ENCODE results near the gene PNMA6E. TPM values are rescaled to one million over a fixed set of nuclear protein-coding genes. Genes with fewer than 3 reads are reported as not detected.

PNMA6E gene
- total and polyA plus RNA-seq, 9 of the 15 experiments (the other 6 are each of a cell fraction or from before 2014, with no cell fraction given) = 0.03 TPM; not detected in 8

DNA sequence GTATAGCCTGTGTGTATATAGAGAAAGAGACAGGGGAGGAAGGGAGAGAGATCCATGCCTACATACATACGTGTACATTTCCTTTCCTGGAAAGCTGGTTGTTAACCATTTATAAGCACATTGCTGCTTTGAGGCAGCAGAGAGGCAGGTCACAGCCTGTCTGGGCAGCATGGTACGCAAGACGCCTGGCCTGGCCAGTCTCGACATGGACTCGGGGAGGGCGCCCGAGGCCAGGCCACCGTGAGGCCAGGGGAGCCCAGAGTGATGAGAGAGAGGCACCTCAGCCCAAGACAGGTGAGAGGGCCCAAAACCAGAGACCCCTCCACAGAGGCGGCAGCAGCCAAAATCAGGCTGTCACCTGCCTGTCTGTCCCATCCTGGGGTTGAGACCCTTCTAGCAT is 40.8 kb upstream of the PNMA6E start (continued):
- TF ChIP-seq, protein P1, sequence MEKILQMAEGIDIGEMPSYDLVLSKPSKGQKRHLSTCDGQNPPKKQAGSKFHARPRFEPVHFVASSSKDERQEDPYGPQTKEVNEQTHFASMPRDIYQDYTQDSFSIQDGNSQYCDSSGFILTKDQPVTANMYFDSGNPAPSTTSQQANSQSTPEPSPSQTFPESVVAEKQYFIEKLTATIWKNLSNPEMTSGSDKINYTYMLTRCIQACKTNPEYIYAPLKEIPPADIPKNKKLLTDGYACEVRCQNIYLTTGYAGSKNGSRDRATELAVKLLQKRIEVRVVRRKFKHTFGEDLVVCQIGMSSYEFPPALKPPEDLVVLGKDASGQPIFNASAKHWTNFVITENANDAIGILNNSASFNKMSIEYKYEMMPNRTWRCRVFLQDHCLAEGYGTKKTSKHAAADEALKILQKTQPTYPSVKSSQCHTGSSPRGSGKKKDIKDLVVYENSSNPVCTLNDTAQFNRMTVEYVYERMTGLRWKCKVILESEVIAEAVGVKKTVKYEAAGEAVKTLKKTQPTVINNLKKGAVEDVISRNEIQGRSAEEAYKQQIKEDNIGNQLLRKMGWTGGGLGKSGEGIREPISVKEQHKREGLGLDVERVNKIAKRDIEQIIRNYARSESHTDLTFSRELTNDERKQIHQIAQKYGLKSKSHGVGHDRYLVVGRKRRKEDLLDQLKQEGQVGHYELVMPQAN (IDR thresholded peaks at IDR 0.05; ENCODE audit: borderline replicate concordance) = no peak
- no peak for TF ChIP-seq ARID4B (CRISPR knock-in tag; IDR thresholded peaks at IDR 0.05)

- peaks cover 0 to 6% of the 10 kb centered on the region in 2 experiments; a peak in 3 of 5 replicates for H3K27me3 ChIP-seq (ENCODE audit: control insufficient read depth in 2 of 2, insufficient read depth in 2 of 2, low read length in 2 of 2)
- DNase-seq (ENCODE audit: extremely low read depth in 1 of 4, low spot score in 3 of 4) = no peak
- no peak overlapping the region for H3K27ac ChIP-seq (ENCODE audit: extremely low read depth, low read depth, low read length)
- no peak overlapping the region for H2AFZ ChIP-seq (ENCODE audit: low read depth, low read length)
- BruUV-seq (replicated peaks) = no TSS peak
- H3K9me3 ChIP-seq (replicated peaks; ENCODE audit: control insufficient read depth, insufficient read depth, low read depth, low read length) = no peaks in the 10 kb centered on the region
- H3K4me1 ChIP-seq (replicated peaks in 1 of 2; ENCODE audit: control insufficient read depth in 2 of 2, insufficient read depth in 2 of 2, low read length in 2 of 2) = peaks cover 0 to 27% of the 10 kb centered on the region in 2 experiments; a peak in 2 of 5 replicates
- ChIA-PET POLR2A (interaction anchor here (0.6 kb wide), 1 partner anchor 53 kb away, joined by 3 read pairs; no protein-coding TSS in a partner anchor), CTCF (ENCODE audit: low intra/inter-chr PET ratio) (no interaction called here)
- FAIRE-seq = no peak
- TF ChIP-seq BRD4 (IDR thresholded peaks at IDR 0.05) (no peak), ZNF253 (CRISPR knock-in tag; conservative IDR thresholded peaks at IDR 0.05) (no peak), NR2C2 (CRISPR knock-in tag; IDR thresholded peaks at IDR 0.05) (no peak), NR2C2 (tag; IDR thresholded peaks at IDR 0.05) (no peak)
- in situ Hi-C loops (cut with MboI) (no loop called here), intact Hi-C loops (cut with micrococcal nuclease) (no loop called here)
- no peaks in the 10 kb centered on the region for H3K9me1 ChIP-seq (ENCODE audit: control insufficient read depth, insufficient read depth, low read length)
- no peak for ATAC-seq
- no peak overlapping the region for H3K9ac ChIP-seq (ENCODE audit: insufficient read depth in 1 of 2, low read depth in 2 of 2, low read length in 2 of 2)
- 37% methylated on average over 7 of the region's 7 CpGs for WGBS (ENCODE audit: insufficient coverage, low coverage, missing lambda C conversion rate)
- H3K4me2 ChIP-seq (ENCODE audit: insufficient read depth, low read length) = no peak overlapping the region
- H3K36me3 ChIP-seq (ENCODE audit: control insufficient read depth, insufficient read depth, low read length) = no peaks in the 10 kb centered on the region
- H3K79me2 ChIP-seq (ENCODE audit: control insufficient read depth, insufficient read depth, low read length) = no peaks in the 10 kb centered on the region
- no peaks in the 10 kb centered on the region for H4K20me1 ChIP-seq (replicated peaks; ENCODE audit: control insufficient read depth, insufficient read depth, low read length)
- H3K4me3 ChIP-seq = no peak overlapping the region
Measured at GRCh38 chrX:153441296-153441695, 40.1 kb upstream of the PNMA6E start.

Measured in K562 (cell line).